B cell (primary cell): ENCODE results near the gene LRIT2. TPM values are rescaled to one million over a fixed set of nuclear protein-coding genes. Genes with fewer than 3 reads are reported as not detected.
A peak's percentile ranks its signal among the peaks of the same experiment; 100 is the strongest.

Source experiments
- ATAC-seq: fragments of 200-7000 bp; cut with Tn5 transposase; one replicate; pipeline ENCODE4 v1.10.0; 2021; ENCODE audit warnings: low read depth, mild to moderate bottlenecking, moderate number of reproducible peaks, moderate library complexity
- CTCF ChIA-PET: fragments of 350-600 bp; sonication (Branson Sonifier 250); formaldehyde crosslinking; loops from one replicate; lab custom pipeline; 2021; ENCODE audit warnings: antibody characterized with exemption, inconsistent platforms; lab: Charles Lee
- POLR2A ChIA-PET: fragments of 350-600 bp; sonication (Branson Sonifier 250); formaldehyde crosslinking; loops from one replicate; lab custom pipeline; 2021; ENCODE audit warnings: antibody characterized with exemption; lab: Charles Lee
- DNase-seq: peaks from one replicate; pipeline ENCODE4 v3.0.0; 2013
- H2AFZ ChIP-seq: 2 replicates; pipeline ENCODE4 v1.6.1; 2012; ENCODE audit warnings: mild to moderate bottlenecking, low read depth, low read length; ENCODE audit not compliant: insufficient read depth, poor library complexity, severe bottlenecking
- H3K27ac ChIP-seq, 2 donors: 1 replicate in 1 of 2; 2 replicates in 1 of 2; pipeline ENCODE4 v1.5.1; 2012 to 2013; ENCODE audit warnings: low read length in 2 of 2, mild to moderate bottlenecking in 2 of 2, moderate library complexity in 1 of 2
- H3K27me3 ChIP-seq, 4 experiments: fragments of 200-600 bp in 1 of 4; sonication (generic) in 1 of 4; replicated peaks in 1 of 4; 1 replicate in 2 of 4; 2 replicates in 2 of 4; pipeline versions ENCODE4 v1.6.1 to v1.7.0; 2013 to 2016; ENCODE audit warnings: low read length in 3 of 4, mild to moderate bottlenecking in 2 of 4, mixed read lengths in 1 of 4, moderate library complexity in 1 of 4; ENCODE audit not compliant: insufficient read depth in 4 of 4, control insufficient read depth in 3 of 4; ENCODE audit errors: control extremely low read depth in 1 of 4
- H3K36me3 ChIP-seq, 2 experiments: replicated peaks in 1 of 2; 1 replicate in 1 of 2; 2 replicates in 1 of 2; pipeline versions ENCODE4 v1.6.1 to v1.7.1; 2013; ENCODE audit warnings: low read length in 1 of 2; ENCODE audit not compliant: insufficient read depth in 2 of 2, control insufficient read depth in 1 of 2; ENCODE audit errors: control extremely low read depth in 1 of 2, extremely low read depth in 1 of 2
- H3K4me1 ChIP-seq, 2 donors: fragments of 200-600 bp in 1 of 2; sonication (generic) in 1 of 2; 1 replicate in 1 of 2; 2 replicates in 1 of 2; pipeline versions ENCODE4 v1.5.1 to v1.6.1; 2013 to 2017; ENCODE audit warnings: low read length in 2 of 2; ENCODE audit not compliant: control insufficient read depth in 2 of 2, insufficient read depth in 2 of 2
- H3K4me2 ChIP-seq: replicated peaks from 2 replicates; pipeline ENCODE3; 2012; ENCODE audit warnings: mild to moderate bottlenecking, low read depth, low read length; ENCODE audit not compliant: poor library complexity, severe bottlenecking
- H3K4me3 ChIP-seq, 5 experiments: fragments of 200-600 bp in 1 of 5; sonication (generic) in 1 of 5; 1 replicate in 3 of 5; 2 replicates in 2 of 5; pipeline versions ENCODE4 v1.5.1 to v1.7.0; 2011 to 2016; ENCODE audit warnings: low read length in 4 of 5, mild to moderate bottlenecking in 4 of 5, low read depth in 2 of 5, control low read depth in 1 of 5, moderate library complexity in 1 of 5; ENCODE audit not compliant: insufficient read depth in 1 of 5; ENCODE audit errors: control extremely low read depth in 1 of 5, extremely low read depth in 1 of 5
- H3K79me2 ChIP-seq: fragments of 200-600 bp; sonication (generic); one replicate; pipeline ENCODE4 v1.6.0; 2016; ENCODE audit warnings: low read length; ENCODE audit not compliant: control insufficient read depth, insufficient read depth
- H3K9ac ChIP-seq: fragments of 200-600 bp; sonication (generic); 2 replicates; pipeline ENCODE4 v1.6.1; 2017; ENCODE audit warnings: mild to moderate bottlenecking, low read length, moderate library complexity
- H3K9me3 ChIP-seq, 3 donors: one replicate each; pipeline versions ENCODE4 v1.6.1 to v1.7.1; 2013; ENCODE audit warnings: low read length in 2 of 3; ENCODE audit not compliant: control insufficient read depth in 2 of 3, insufficient read depth in 1 of 3; ENCODE audit errors: control extremely low read depth in 1 of 3
- H4K20me1 ChIP-seq: 2 replicates; pipeline ENCODE4 v1.6.0; 2012; ENCODE audit warnings: mild to moderate bottlenecking, low read length; ENCODE audit not compliant: insufficient read depth, control insufficient read depth, poor library complexity, severe bottlenecking
- H3K27ac Mint-ChIP-seq: one replicate; pipeline ENCODE4 v1.8.0; 2021; ENCODE audit warnings: mixed read lengths
- H3K27me3 Mint-ChIP-seq: one replicate; pipeline ENCODE4 v1.8.0; 2021; ENCODE audit warnings: mixed read lengths
- H3K4me1 Mint-ChIP-seq: one replicate; pipeline ENCODE4 v1.8.0; 2021; ENCODE audit warnings: mixed read lengths
- H3K4me3 Mint-ChIP-seq: one replicate; pipeline ENCODE4 v1.8.0; 2021; ENCODE audit warnings: mixed read lengths
- H3K9me3 Mint-ChIP-seq: one replicate; pipeline ENCODE4 v1.8.0; 2022; ENCODE audit warnings: mixed read lengths; ENCODE audit not compliant: insufficient read depth
- CTCF ChIP-seq: fragments of 200-600 bp; IDR thresholded peaks from one replicate; pipeline ENCODE4 v1.8.0; 2022; ENCODE audit warnings: antibody characterized with exemption, mild to moderate bottlenecking
- EZH2 ChIP-seq: IDR thresholded peaks from 2 replicates; pipeline ENCODE4 v1.6.1; 2012; ENCODE audit warnings: borderline replicate concordance, low read depth, mild to moderate bottlenecking, moderate library complexity, low read length; ENCODE audit not compliant: insufficient read depth, poor library complexity, severe bottlenecking
- WGBS: methylation state at CpG from one replicate; pipeline ENCODE4 v1.1.5; 2013; ENCODE audit warnings: missing lambda C conversion rate; ENCODE audit not compliant: insufficient coverage; 5-methylcytosine and 5-hydroxymethylcytosine counted together
- intact Hi-C: fragments of 100-400 bp; cut with micrococcal nuclease; formaldehyde crosslinking; loops from one replicate; pipeline ENCODE4 v1.10.0; 2022
- polyA plus RNA-seq: library from polyadenylated mRNA; depleted of rRNA; stranded (reverse); fragments of >200 nt; gene quantifications from 2 replicates; pipeline ENCODE4 v1.2.3, GENCODE V29; 2012
- total RNA-seq, 2 donors: library from RNA; stranded (reverse); fragments of 120-200 nt in 1 of 2; gene quantifications; 1 replicate in 1 of 2; 2 replicates in 1 of 2; pipeline versions ENCODE4 v1.2.3 to v1.2.4, GENCODE V29; 2013 to 2022

Gene LRIT2
- total and polyA plus RNA-seq, 2 donors (not counting 1 experiment from before 2014, with no cell fraction given), result not detected

- Histone ChIP-seq H3K9me3 (peaks cover 0 to 5% (median 0%) of the 10 kb centered on the region in 3 donors), H3K4me2 (peak within 1 kb of the TSS; percentile 87), H4K20me1 (no peaks in the 10 kb centered on the region), H3K4me3 (peak within 1 kb of the TSS in 4 of 5 experiments; percentile 11 to 51 (median 40)), H3K27me3 (peaks cover 0 to 49% (median 24%) of the 10 kb centered on the region in 4 experiments), H3K79me2 (no peaks in the 10 kb centered on the region), H3K27ac (no peak within 1 kb of the TSS), H3K36me3 (no peaks in the 10 kb centered on the region), H3K4me1 (peaks cover 14 to 15% of the 10 kb centered on the region in 2 donors), H2AFZ (peak within 1 kb of the TSS; percentile 72), H3K9ac (peak within 1 kb of the TSS; percentile 56)
- peaks cover 45% of the 10 kb centered on the region for H3K27me3 Mint-ChIP-seq
- POLR2A ChIA-PET, result interaction anchor here (0.6 kb wide), 1 partner anchor 20 kb away, joined by 3 read pairs; no protein-coding TSS in a partner anchor
- H3K9me3 Mint-ChIP-seq, result no peaks in the 10 kb centered on the region
- DNase-seq (peak; percentile 62), ATAC-seq (peak; percentile 87)
- H3K27ac Mint-ChIP-seq, result no peak within 1 kb of the TSS
- peak within 1 kb of the TSS; percentile 78 for H3K4me3 Mint-ChIP-seq
- TF ChIP-seq EZH2, result no peak
- no peak for TF ChIP-seq CTCF
- peaks cover 8% of the 10 kb centered on the region for H3K4me1 Mint-ChIP-seq
- intact Hi-C loops, result no loop called here
- WGBS, result 1% methylated on average over 61 of the region's 61 CpGs
- CTCF ChIA-PET, result interaction anchor here (1.4 to 1.8 kb wide), 3 partner anchors 9 to 46 kb away, joined by 3 to 7 read pairs (median 4); no protein-coding TSS in a partner anchor
These were observed 30.8 kb downstream of the LRIT2 start, which contains the start of gene CDHR1 for GRCh38 chr10:84194424-84195043. TSS of gene CDHR1 (plus strand) at chr10:84194537. CDS start at chr10:84194761, 224 bp downstream.
